Activated CD4-positive, alpha-beta memory T cell treated with anti-CD3 and anti-CD28 coated beads for 36 hours (primary cell): ENCODE measurements around the gene SH3BGRL2. TPM values are rescaled to one million over a fixed set of nuclear protein-coding genes. Genes with fewer than 3 reads are reported as not detected.
"Not testable (repeated sequence)": the region's sequence is repeated elsewhere in the genome, so short reads cannot be mapped to it uniquely, and the experiment has no call there.

ENCODE experiments used
- CTCF ChIA-PET: fragments of 350-600 bp; sonication (Branson Sonifier 250); formaldehyde crosslinking; loops from one replicate; lab custom pipeline; 2021; ENCODE audit warnings: antibody characterized with exemption, inconsistent platforms; lab: Charles Lee
- POLR2A ChIA-PET: fragments of 350-600 bp; sonication (Branson Sonifier 250); formaldehyde crosslinking; loops from one replicate; lab custom pipeline; 2021; ENCODE audit warnings: antibody characterized with exemption; lab: Charles Lee
- DNase-seq: peaks from one replicate; pipeline ENCODE4 v3.0.0-alpha.2; 2020
- H3K27ac Mint-ChIP-seq: one replicate; pipeline ENCODE4 v1.8.0; 2021; ENCODE audit warnings: mixed read lengths
- H3K27me3 Mint-ChIP-seq: one replicate; pipeline ENCODE4 v1.8.0; 2021; ENCODE audit warnings: mixed read lengths
- H3K36me3 Mint-ChIP-seq: one replicate; pipeline ENCODE4 v1.8.0; 2021; ENCODE audit warnings: mixed read lengths
- H3K4me1 Mint-ChIP-seq: one replicate; pipeline ENCODE4 v1.8.0; 2021; ENCODE audit warnings: low read depth, mixed read lengths
- H3K4me3 Mint-ChIP-seq: one replicate; pipeline ENCODE4 v1.8.0; 2021; ENCODE audit warnings: mild to moderate bottlenecking, mixed read lengths
- H3K9me3 Mint-ChIP-seq: one replicate; pipeline ENCODE4 v1.8.0; 2021; ENCODE audit warnings: mixed read lengths
- intact Hi-C: fragments of 100-400 bp; cut with micrococcal nuclease; formaldehyde crosslinking; loops from one replicate; pipeline ENCODE4 v1.15.1; 2023
- total RNA-seq, 2 experiments: library from RNA; stranded (reverse); gene quantifications; one replicate each; pipeline ENCODE4 v1.2.3, GENCODE V29; 2021

SH3BGRL2 gene
- total RNA-seq, 2 experiments from 2014 or later = 0.05 to 0.12 TPM

DNA sequence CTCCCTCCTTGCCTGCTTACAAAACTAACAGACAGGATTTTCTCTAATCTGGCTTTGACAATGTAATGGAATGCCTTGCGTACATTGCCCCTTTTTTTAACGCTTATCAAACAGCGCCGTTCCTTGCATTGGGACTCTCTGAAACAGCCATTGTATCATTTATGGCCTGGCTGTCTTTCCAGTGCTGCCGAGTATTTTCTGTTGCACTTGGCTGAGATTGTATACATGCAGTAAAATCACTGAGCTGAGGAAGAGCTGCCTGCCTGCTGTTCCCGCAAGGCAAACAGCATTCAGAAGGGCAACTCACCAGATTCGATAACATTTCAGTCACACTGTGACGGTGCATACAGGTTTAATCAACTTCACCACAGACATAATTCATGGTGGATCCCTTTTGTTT is 106.0 kb downstream of the SH3BGRL2 start:
- peaks cover 8% of the 10 kb centered on the region for H3K27me3 Mint-ChIP-seq
- H3K9me3 Mint-ChIP-seq = no peaks in the 10 kb centered on the region
- no peaks in the 10 kb centered on the region for H3K4me1 Mint-ChIP-seq
- CTCF ChIA-PET = interaction anchor here (1.4 kb wide), 1 partner anchor 23 kb away, joined by 4 read pairs; no protein-coding TSS in a partner anchor
- POLR2A ChIA-PET = no interaction called here
- intact Hi-C loops = no loop called here
- DNase-seq = no peak
- H3K4me3 Mint-ChIP-seq = no peak overlapping the region
- no peak overlapping the region for H3K27ac Mint-ChIP-seq
- no peaks in the 10 kb centered on the region for H3K36me3 Mint-ChIP-seq

DNA sequence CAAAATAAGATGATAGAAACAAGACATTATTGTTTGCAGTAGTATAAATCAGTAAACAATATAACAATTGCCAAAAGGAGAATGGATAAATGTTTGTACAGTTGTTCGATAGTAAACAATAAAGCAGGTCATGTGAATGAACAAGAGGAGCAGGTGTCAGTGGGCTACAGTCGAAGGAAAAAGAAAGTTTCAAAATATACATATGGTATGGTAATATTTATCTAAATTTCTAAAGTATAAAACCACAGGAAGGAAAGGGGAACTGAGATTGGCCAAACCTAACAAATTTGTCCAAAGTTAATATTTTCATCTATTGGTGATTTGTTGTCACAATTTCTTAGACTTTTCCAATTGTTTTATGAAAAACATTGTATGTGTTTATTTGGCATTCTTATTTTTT is 110.9 kb downstream of the SH3BGRL2 start:
- Mint-ChIP-seq H3K4me1 (no peaks in the 10 kb centered on the region), H3K27ac (no peak overlapping the region), H3K9me3 (peaks cover 16% of the 10 kb centered on the region), H3K36me3 (no peaks in the 10 kb centered on the region), H3K4me3 (no peak overlapping the region), H3K27me3 (no peaks in the 10 kb centered on the region)
- intact Hi-C loops = no loop called here
- DNase-seq = no peak
- ChIA-PET CTCF (no interaction called here), POLR2A (no interaction called here)

DNA sequence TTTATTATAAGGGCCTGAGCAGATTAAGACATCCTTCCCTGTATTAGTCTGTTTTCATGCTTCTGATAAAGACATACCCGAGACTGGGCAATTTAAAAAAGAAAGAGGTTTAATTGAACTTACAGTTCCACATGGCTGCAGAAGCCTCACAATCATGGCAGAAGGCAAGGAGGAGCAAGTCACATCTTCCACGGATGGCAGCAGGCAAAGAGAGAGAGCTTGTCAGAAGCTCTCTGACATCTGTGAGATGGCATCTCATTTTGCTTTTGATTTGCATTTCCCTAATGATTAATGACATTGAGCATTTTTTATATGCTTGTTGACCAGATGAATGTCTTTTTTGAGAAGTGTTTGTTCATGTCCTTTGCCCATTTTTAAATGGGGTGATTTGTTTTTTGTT is 114.2 kb downstream of the SH3BGRL2 start:
- CTCF ChIA-PET = not testable (repeated sequence)

DNA sequence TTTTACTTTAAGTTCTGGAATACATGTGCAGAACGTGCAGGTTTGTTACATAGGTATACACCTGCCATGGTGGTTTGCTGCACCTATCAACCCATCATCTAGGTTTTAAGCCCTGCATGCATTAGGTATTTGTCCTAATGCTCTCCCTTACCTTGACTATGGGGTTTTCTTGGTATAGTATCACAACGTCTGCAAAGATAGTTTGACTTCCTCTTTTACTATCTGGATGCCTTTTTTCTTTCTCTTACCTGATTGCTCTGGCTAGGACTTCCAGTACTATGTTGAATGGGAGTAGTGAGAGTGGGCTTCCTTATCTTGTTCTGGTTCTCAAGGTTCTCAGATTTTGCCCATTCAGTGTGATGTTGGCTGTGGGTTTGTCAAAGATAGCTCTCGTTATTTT is 115.2 kb downstream of the SH3BGRL2 start:
- DNase-seq, H3K4me1 Mint-ChIP-seq: not testable (repeated sequence)

More for the DNA sequence above, 114.2 kb downstream of the SH3BGRL2 start:
- POLR2A ChIA-PET, H3K4me3 Mint-ChIP-seq, DNase-seq, H3K27me3 Mint-ChIP-seq, intact Hi-C loops, H3K36me3 Mint-ChIP-seq, H3K27ac Mint-ChIP-seq, H3K4me1 Mint-ChIP-seq: not testable (repeated sequence)
- peaks cover 16% of the 10 kb centered on the region for H3K9me3 Mint-ChIP-seq

GRCh38 chr6:79750806-79751205 is 119.7 kb downstream of the SH3BGRL2 start:
- intact Hi-C loops = no loop called here
- DNase-seq = no peak
- Mint-ChIP-seq H3K27me3 (peaks cover 13% of the 10 kb centered on the region), H3K4me1 (no peaks in the 10 kb centered on the region), H3K36me3 (no peaks in the 10 kb centered on the region), H3K9me3 (peaks cover 3% of the 10 kb centered on the region), H3K27ac (no peak overlapping the region), H3K4me3 (no peak overlapping the region)
- POLR2A ChIA-PET = no interaction called here
- CTCF ChIA-PET = no interaction called here

More for the DNA sequence above, 115.2 kb downstream of the SH3BGRL2 start:
- POLR2A ChIA-PET, intact Hi-C loops, H3K4me3 Mint-ChIP-seq, H3K27ac Mint-ChIP-seq, H3K27me3 Mint-ChIP-seq, CTCF ChIA-PET, H3K36me3 Mint-ChIP-seq: not testable (repeated sequence)
- H3K9me3 Mint-ChIP-seq = peaks cover 16% of the 10 kb centered on the region

Other genes with a start within 250 kb of the SH3BGRL2 start
- gene LCA5, start 93.9 kb upstream of the SH3BGRL2 start, total RNA-seq = under 1 TPM; 0.15 to 0.21 TPM